Stimulated activated CD4-positive, alpha-beta T cell treated with anti-CD3 and anti-CD28 coated beads, Interleukin-2, amount 100 ng/mL, for 4 hours (primary cell): Measurements from ENCODE around the gene PNLIP.

ENCODE experiments used
- DNase-seq: peaks from one replicate; pipeline ENCODE4 v3.0.0-alpha.2; 2020; ENCODE audit warnings: low read depth

PNLIP gene

DNA sequence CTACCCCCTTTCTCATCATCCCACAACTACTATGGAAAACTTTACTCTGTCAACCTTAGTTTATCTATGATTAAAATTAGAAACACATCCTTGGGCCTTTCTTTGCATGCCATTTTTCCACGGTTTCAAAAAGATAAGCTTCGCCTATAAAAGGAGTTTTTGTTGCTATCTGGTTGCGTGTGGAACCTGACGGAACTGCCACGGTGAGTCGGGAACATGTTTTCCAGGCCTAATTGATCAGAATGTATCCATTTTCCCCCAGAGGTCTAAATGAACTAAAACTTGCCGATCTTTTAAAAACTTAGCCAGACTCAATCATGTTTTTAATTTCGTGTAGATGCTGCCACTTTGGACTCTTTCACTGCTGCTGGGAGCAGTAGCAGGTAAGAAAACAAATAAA lies at the start of gene PNLIP:
Gene PNLIP, plus strand, starts transcription at position 176 of the 400 bp plus-strand sequence. Its CDS starts 162 bp downstream, at position 338.
- no peak for DNase-seq

DNA sequence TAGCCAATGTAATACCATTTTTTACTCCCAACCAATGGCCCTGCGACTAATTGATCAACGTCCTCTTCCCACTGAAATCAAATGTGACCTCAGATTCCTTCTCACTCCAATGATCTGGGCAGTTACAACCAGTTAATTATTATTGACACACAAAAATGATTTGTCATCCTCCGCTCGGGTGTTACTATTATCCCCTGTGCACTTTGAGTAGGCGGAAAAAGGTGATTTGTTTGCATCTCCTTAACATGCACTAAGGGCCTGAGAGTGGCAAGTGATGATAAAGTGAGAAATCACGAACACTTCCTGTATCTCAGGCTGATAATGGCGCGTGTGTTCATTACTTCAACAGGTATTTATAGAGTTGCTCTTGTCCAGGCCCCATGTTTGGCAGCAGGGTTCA lies 40.9 kb upstream of the PNLIP start:
- DNase-seq, result no peak

- DNase-seq, result no peak
Observed at GRCh38 chr10:116510565-116510964, 35.2 kb upstream of the PNLIP start.

GRCh38 chr10:116511365-116511764 lies 34.4 kb upstream of the PNLIP start:
- no peak for DNase-seq

GRCh38 chr10:116521424-116522290 lies 24.1 kb upstream of the PNLIP start:
- DNase-seq, result no peak

DNA sequence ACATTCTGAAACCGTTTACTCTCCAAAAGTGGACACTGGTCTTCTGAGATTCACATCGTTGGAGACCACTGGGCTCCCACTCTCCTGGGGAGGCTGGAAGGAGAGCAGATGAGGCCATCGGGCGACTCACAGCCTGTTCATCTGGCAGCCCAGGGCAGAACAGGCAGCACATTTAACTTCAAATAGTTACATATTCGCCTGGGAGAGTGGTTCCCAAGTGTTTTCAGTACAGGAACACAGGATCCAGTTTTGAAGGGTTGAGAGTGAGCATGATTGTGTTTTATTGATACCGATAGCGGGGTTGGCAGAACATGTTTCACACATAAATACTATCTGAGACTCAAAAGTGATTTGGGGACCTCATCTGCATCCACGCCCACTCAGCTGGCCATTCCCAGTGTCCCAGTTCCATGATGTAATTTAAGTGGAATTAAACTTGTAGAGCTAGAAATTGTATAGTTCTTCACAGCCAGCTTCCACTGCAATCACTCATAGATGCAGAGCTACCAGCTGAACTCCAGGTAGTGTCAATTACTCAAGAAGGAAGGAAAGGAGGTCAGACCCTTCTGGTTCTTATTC lies 22.8 kb upstream of the PNLIP start:
- DNase-seq, result no peak

GRCh38 chr10:116524736-116525135 lies 21.0 kb upstream of the PNLIP start:
- no peak for DNase-seq

GRCh38 chr10:116526219-116526618 lies 19.5 kb upstream of the PNLIP start:
- no peak for DNase-seq

DNA sequence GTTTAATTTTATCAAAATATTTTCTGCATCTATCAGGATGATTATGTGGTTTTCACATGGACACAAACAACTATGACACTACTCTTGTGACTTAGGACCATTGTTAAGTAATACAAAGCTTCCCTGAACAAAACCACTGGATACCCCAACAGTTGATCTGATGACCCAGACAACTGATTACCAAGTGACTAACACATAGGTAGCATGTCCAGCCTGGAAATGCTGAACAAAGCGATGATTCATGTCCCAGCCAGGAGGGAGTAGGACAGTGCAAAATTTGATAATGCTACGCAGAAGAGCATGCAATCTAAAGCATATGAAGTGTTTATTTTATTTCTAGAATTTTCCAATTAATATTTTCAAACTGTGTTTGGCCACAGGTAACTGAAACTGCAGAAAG lies 8.9 kb upstream of the PNLIP start:
- DNase-seq, result no peak

DNA sequence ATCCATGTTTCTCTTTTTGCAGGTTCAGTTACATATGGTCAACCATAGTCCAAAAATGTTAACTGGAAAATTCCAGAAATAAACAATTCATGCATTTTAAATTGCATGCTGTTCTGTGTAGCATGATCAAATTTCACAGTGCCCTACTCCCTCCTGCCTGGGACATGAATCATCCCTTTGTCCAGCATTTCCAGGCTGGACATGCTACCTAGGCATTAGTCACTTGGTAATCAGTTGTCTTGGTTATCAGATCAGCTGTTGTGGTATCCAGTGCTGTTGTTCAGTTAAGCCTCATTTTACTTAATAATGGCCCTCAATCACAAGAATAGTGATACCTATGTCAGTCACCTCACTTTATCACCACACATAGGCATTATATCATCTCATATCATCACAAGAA lies 7.3 kb upstream of the PNLIP start:
- no peak for DNase-seq

DNA sequence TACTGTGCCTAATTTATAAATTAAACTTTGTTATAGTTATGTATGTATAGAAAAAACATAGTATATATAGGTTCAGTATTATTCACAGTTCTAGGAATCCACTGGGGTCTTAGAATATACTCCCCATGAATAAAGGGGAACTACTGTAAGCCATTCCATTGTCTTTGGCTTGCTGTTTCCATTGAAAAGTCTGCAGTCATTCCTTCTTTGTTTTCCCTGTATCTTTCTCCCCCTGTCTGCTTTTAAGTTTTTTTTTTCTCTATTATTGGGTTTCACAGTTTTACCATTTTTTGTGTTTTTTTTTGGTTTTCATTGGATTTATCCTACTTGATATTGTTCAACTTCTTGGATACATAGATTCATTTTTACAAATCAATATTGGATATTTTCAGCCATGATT lies 6.7 kb upstream of the PNLIP start:
- no peak for DNase-seq

DNA sequence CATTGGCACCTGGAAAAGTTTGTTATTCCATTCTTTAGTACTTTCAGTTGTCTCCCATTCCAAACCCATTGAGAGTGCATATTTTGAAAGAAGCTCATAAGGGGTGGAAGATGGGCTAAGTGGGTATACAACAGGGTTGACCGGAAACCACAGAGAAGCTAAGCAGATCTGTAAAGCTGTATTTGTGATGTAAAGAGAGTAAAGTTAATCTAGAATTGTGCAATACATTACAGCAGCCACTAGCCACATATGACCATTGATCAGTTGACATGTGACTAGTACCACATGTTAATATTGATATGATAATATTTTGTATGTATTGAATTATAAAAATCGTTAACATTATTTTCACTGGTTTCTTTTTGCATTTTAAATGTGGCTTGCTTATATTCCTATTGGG lies 4.9 kb upstream of the PNLIP start:
- no peak for DNase-seq

DNA sequence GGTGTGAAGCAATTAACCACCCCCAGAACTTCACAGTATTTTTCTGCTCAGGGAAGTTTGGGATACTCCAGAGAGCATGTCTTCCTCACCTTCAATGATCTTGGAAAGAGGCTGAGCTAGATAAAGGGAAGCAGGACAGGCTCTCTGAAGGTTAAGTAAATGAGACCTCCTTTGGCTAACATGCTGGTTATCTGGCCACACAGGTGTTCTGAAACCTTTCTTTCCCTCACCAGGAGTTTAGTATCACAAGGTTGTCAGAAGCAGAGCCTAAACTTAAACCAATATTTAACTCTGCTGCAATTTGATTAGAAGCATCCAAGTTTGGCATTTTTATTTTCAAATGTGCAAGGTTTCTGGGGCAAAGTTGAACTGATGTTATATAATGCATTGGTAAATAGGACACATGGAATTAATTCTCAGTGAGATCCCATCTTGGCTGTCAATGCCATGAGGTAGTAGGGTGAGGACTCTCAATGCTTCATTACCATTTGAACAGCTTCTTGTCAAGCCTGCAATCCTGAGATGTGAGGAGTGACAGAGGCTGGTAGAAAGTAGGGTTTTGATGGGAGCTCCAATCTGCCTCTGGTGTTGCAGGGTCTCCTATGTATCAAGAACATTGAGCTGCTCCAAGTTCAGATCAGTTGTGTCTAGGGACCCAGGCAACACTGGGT lies 3.6 kb upstream of the PNLIP start:
- DNase-seq, result no peak

DNA sequence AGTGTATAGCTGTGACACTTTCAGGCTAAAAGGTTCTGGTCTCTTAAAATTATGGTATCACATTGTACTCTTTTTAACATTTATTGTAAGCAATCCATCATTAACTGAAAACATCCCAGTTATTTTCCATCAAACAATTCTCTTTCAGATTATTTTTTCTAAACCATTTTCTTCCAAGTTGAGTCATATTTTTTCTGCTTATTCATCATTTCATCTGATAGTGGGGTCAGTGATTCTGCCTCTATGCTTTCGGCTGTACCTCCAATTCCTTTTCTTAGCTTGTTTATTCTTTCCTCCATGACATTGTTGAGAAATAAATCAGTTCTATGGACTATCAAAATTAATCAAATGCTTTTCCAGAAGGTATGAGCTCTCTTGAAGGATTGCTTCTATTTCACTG lies 609 bp upstream of the PNLIP start:
- DNase-seq, result no peak

GRCh38 chr10:116548301-116548700 lies 2.6 kb downstream of the PNLIP start:
- DNase-seq, result no peak

DNA sequence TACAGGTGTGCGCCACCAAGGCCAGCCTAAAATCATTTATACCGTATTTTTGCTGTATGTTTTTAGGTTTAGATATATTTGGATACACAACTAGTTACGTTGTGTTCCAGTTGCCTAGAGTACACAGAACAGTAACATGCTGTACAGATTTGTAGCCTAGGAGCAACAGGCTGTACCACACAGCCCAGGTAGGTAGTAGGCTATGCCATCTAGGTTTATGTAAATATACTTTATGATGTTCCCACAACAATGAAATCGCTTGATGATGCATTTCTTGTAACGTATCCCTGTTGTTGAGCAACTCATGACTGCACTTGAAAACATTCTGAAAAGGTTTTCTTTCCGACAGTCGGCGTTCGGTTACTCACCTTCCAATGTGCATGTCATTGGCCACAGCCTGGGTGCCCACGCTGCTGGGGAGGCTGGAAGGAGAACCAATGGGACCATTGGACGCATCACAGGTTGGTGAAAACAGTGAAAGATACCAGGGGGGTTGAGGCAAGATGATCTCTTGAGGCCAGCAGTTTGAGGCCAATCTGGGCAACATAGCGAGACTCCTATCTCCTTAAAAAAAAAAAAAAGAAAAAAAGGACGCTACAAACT lies 7.7 kb downstream of the PNLIP start:
- no peak for DNase-seq

DNA sequence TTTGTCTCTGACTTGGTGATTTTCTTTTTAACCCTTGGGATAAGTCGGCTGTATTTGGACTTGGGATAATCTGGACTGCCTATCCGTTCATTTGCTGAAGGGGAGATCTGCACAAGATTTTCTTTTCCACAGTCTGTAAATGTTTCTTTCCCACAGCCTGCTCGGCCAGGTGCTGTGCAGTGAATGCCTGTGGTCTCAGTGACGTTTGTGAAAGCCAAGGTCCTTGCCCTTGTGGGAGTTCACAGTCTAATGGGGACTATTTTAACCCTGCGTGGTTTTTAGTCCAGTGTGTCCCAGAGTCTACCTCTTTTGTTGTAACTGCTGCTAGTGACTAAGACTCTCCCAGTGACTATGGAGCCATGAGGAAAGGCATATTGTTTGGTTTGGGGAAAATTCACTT lies 8.9 kb downstream of the PNLIP start:
- DNase-seq, result no peak

GRCh38 chr10:116555880-116556279 lies 10.1 kb downstream of the PNLIP start:
- DNase-seq, result no peak

DNA sequence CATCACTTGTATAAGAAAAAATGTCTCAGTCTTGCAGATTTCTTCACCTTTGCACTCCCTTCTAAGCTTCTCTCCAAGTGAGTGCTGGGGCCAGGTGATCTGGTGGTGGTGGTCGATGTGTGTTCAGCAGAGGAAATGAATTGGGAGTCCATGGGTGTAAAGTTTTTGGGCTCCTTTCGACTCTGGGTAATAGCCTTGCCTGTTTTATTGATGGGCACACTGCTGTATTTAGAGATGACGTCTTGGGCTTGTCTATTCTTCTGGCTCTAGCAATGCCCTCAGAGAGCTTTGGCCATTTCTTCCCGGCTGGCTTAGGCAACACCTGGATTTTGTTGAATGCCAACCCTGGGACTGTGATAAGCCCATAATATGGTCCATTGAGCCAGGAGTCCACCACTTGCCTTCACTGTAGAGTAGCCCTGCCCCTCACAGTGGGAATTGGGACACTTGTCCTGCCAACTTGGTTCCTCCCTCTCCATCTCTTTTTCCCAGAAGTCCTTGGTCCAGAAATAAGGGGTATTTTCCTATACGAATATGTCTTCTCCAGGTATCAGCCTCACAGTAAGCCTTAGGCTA lies 11.7 kb downstream of the PNLIP start:
- no peak for DNase-seq

- no peak for DNase-seq
Observed at GRCh38 chr10:116565534-116565933, 19.8 kb downstream of the PNLIP start.

- DNase-seq, result no peak
Observed at GRCh38 chr10:116566932-116567331, 21.2 kb downstream of the PNLIP start.

GRCh38 chr10:116567335-116567734 lies 21.6 kb downstream of the PNLIP start:
- no peak for DNase-seq
